Renal cortex interstitium (tissue), 11 donors: ENCODE results near the gene AKAP13. TPM values are rescaled to one million over a fixed set of nuclear protein-coding genes. Genes with fewer than 3 reads are reported as not detected.
"Not testable (repeated sequence)": the region's sequence is repeated elsewhere in the genome, so short reads cannot be mapped to it uniquely, and the experiment has no call there.

Source experiments
- DNase-seq, 11 donors: peaks; one replicate each; pipeline ENCODE4 v3.0.0-alpha.2; 2013; ENCODE audit warnings: low read depth in 9 of 11, low spot score in 4 of 11; ENCODE audit errors: extremely low read depth in 1 of 11
- polyA plus RNA-seq, 3 donors: library from polyadenylated mRNA; unstranded; fragments of 120-200 nt; gene quantifications; one replicate each; pipeline ENCODE4 v1.2.1, GENCODE V29; 2013; ENCODE audit not compliant: insufficient read length in 3 of 3

Gene AKAP13
- polyA plus RNA-seq, 3 donors: 90.0 to 91.2 (median 91.2) TPM

DNA sequence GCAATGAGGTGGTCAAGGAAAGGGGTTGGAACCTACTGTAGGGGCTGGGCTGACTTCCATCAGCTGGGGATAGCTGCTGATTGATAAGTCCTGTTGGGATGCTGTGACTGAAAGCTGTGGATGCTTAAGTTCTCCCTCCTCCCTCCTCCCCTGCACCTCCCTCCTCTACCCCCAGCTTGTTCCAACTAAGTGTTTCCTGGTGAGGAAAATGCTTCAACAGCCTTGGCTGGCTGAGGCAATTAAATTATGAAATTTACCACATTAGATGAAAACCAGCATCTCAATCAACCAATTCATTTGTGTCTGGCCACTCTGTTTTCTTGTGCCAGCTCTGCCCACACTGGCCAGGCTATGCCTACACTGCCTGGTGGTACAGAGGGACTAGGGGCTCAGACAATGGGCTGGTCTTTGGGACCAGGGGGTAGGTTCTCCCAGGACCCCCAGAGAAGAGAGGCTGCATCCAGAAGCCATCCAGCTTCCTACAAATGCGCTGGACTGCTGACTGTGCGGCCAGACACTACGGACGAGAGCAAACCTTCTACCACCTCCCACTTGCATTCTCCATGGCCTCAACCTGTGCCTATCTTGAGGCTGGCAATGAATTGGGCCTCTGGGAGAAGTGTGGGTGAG is 411.8 kb downstream of the AKAP13 start:
- no peak for DNase-seq

DNA sequence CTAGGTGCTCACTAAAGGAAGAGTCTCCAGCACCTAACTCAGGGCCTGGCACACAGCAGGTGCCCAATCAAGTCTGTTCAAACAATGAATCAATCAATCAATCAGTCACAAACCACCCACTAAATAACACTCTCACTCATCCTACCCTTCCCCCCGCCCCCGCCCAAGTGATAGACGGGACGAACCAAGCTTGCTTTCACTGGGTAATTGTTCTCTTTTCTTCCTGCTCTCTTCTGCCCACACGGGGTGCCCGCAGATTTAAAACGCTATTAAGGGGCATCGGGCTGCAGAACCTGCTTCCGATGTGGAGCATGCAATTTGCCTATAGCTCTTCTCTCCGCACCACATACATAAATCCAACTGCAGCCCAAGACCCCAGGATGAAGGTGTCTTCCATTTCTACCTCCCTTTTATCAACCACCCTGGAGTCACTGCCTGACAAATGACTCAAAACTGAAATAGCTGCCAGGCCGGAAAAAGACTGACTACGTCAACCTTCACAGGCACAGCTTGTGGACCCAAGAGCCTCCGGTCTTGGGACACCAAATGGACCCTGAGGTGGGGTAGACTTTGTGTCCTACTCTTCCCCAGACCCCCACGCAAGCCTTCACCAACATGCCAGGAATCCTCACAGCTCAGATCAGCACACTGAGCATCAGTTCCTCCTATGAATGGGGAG is 412.6 kb downstream of the AKAP13 start:
- DNase-seq: no peak

DNA sequence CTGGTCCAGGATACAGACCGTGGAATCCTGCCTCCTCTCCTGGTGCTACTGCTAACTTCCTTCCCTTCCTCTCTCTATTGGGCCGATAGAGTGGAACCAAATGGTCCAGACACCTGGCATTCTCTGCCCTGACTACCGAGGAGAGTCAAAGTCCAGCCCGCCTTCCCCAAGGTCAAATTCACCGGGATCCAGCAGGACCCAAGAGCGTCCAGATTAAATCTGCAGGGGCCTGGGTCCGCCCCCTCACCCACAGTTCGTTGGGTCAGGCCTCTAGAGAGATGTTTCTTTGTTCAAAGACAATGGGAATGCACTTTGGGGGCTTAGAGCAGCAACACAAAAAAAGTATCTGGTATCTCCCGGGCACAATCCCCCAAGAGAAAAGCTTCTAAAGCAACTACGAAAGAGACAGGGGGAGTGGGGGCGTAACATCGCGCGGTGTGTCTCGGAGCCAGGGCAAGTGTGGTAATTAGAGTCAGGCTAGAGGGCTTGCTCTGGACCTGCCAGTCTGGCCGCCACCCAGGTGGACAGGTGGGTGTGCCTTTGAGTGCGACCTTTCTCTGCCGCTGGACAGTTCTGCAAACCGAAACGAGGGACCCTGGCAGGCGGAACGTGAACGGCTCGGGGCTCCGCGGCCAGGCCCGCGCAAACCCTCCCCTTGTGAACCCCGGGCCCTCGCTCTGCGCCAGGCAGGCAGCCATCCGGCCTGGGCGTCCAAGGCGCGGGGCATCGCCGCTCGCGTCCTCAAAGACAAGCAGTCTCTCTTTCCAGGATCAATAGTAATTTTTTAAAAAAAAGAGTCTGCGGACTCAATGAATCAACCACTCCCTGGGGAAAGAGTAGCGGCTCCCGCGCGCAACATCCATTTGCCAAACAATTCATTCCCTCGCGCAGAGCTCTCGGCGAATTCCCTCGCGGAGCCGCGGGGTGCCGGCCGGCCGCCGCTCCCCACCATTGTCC is 413.5 kb downstream of the AKAP13 start:
- no peak for DNase-seq

DNA sequence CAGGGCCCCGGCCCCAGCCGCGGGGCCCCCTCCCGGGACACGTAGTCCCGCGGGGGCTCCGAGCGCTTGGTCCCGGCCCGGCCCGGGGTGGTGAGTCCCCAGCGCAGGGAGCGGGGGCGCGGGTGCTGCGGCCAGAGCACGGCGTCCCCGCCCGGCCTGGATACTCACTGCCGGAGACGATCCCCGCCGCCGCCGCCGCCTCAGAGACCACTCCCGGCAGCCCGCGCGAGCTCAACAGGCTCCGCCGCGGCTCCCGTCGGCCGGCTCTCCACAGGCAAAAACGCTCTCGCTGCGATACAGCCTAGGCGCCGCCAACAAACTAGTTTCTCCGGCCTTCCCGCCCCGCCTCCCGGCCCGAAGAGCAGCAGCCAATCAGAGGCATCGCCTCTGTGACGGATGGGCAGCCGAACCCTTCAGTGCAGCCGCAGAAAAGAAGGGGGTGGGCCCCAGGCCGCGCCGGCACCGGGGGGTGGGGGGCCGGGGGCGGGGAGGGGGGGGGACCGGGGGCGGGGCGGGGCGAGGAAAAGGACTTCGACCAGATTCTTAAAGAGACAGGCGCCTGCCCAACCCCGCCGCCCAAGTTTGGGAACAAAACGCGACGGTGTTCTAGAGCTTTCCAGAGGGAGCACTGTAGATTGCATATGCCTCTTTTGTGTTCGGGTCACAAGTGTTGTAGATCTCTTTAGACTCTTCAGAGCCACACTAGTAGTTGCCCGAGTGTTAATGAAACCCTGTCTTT is 414.4 kb downstream of the AKAP13 start, which contains the start of gene KLHL25:
TSS of gene KLHL25 (minus strand) at position 328 of the 739 bp plus-strand sequence. CDS start 25,115 bp downstream, outside the sequence.
- peak; percentile 73 to 95 (median 92) for DNase-seq

DNA sequence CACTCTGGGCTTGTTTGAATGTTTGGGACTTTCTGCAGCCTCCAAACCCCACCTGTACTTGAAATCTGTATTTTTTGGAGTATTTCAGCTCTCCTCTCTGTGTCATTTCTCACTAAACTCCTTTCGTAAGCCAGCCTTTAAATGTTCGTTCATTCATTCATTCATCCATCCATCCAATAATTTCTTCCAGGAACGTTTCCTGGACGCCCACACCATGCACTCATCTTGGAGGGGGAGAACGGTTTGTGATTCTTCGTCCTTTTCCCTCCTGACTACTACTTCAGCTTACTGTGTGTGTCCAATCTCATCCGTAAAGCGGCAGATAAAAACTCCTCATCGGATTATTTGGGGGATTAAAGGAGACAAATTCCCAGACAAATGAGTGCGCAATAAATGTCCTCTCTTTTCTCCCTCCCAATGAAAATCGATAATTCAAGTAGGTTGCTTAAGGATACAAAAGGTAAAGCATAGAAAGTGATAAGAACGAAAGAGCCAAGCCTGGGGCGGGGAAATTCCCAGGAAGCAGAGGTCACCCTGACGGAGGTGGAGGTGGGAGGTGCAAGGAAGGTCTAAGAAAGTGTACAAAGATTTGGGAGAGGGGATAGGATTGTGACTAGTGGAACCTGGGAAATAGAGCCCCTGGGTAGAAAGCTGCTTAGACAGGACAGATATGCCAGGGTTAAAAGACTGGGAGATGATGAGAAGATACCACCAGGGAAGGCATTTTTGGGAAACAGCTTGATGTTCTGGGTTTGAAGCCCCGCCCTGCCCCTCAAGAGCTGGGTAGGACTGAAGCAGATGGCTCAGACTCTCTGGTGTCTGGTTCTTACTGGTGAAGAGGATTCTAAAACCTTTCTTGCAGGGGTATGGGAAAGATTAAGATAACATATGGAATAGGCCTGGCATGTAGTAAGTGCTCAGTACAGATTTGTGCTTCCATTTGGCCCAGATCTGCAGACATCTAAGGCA is 415.2 kb downstream of the AKAP13 start:
- no peak for DNase-seq

DNA sequence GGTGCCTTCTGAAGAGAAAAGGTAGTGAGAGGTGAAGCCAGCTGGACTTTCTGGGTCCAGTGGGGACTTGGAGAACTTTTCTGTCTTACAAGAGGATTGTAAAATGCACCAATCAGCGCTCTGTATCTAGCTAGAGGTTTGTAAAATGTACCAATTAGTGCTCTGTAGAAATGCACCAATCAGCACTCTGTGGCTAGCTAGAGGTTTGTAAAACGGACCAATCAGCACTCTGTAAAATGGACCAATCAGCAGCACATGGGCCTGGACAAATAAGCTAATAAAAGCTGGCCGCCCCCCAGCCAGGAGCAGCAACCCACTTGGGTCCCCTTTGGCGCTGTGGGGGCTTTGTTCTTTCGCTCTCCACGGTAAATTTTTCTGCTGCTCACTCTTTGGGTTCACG is 416.0 kb downstream of the AKAP13 start:
- DNase-seq: not testable (repeated sequence)
